ENCODE data around the gene KRT17.
"Not testable (repeated sequence)": the region's sequence is repeated elsewhere in the genome, so short reads cannot be mapped to it uniquely, and the experiment has no call there.

Gene KRT17

GRCh38 chr17:41588126-41588810 lies 36.1 kb downstream of the KRT17 start:
- DNase-seq (ENCODE audit: low read depth), result no peak
- H3K4me3 ChIP-seq (ENCODE audit: control insufficient read depth, low read depth, low read length), result no peak overlapping the region
- TF ChIP-seq CTCF (IDR thresholded peaks at IDR 0.05; ENCODE audit: control insufficient read depth, insufficient read depth, low read depth, low read length, missing control alignments), result no peak

- TF ChIP-seq CTCF (IDR thresholded peaks at IDR 0.05; ENCODE audit: control insufficient read depth, insufficient read depth, low read depth, low read length, missing control alignments), result no peak
- no peak within 1 kb of the TSS for H3K4me3 ChIP-seq (ENCODE audit: control insufficient read depth, low read depth, low read length)
- DNase-seq (ENCODE audit: low read depth), result no peak
Measured at GRCh38 chr17:41586863-41587495, 37.4 kb downstream of the KRT17 start, which contains the start of gene KRT14. TSS of gene KRT14 (minus strand) at chr17:41586895. CDS start at chr17:41586834, 61 bp downstream.

DNA sequence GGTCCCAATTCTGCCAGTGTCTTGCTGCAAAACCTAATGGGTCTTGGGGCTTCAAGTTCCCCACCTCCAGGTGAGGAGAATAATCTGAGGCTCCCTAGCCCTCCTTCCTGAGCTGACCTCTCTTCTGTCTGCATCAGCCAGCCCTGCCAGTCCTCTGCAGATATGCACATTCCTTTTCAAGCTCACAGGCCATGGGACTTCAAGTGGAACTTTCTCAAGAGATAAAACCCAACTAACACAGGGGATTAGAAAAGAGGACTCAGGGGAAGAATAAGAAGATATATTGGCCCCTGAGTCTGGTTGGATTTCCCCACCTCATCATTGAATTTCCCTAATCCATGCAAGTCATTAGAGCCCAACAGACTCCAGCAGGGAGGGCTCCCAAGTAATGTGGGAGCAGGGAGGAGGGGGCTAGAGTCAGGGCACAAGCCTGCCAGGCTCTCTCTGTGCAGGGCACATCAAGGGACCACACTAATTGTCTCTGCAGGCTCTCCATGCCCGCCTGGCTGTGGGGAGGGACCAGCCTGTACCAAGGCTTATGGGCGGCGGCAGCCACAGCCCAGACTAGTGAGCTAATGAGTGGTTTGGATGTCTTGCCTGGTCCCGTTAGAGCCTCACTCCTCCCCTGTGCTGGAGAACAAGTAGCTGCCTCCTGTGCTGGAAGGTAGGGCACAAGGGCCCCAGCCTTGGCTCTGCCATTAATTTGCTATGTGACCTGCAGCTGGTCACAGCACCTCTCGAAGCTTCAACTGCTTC lies 38.9 kb downstream of the KRT17 start:
- DNase-seq (ENCODE audit: low read depth), result no peak
- no peak overlapping the region for H3K4me3 ChIP-seq (ENCODE audit: control insufficient read depth, low read depth, low read length)
- no peak for TF ChIP-seq CTCF (IDR thresholded peaks at IDR 0.05; ENCODE audit: control insufficient read depth, insufficient read depth, low read depth, low read length, missing control alignments)

- DNase-seq (ENCODE audit: low read depth); H3K4me3 ChIP-seq (ENCODE audit: control insufficient read depth, low read depth, low read length): not testable (repeated sequence)
Measured at GRCh38 chr17:41584331-41584927, 39.9 kb downstream of the KRT17 start.

DNA sequence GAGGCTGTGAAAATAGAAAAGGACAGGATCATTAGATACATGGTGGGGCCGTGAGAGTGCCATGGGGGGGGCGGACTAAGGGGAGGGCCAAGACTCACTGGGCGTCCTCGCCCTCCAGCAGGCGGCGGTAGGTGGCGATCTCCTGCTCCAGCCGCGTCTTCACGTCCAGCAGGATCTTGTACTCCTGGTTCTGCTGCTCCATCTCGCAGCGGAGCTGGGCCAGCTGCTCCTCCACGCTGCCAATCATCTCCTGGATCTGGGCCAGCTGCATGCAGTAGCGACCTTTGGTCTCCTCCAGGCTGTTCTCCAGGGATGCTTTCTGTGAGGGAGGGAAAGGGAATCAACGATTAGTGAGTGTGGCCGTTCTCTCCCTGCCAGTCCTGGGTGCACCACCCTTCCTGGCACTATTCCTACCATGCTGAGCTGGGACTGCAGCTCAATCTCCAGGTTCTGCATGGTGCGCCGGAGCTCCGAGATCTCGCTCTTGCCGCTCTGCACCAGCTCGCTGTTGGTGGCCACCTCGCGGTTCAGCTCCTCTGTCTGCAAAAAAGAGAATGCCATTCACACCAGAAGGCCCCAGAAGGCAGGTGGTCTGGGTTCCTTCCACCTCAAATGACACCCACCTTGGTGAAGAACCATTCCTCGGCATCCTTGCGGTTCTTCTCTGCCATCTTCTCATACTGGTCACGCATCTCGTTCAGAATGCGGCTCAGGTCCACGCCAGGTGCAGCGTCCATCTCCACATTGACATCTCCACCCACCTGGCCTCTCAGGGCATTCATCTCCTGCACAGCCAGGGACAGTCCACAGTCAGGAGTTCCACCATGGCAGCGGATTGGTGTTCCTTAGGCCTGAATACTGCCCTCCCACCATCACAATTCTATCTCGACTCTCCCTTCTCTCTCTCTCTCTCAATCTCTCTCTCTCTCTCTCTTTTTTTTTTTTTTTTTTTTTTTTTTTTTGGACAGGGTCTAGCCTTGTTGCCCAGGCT lies 40.9 kb downstream of the KRT17 start:
- no peak for DNase-seq (ENCODE audit: low read depth)
- TF ChIP-seq CTCF (IDR thresholded peaks at IDR 0.05; ENCODE audit: control insufficient read depth, insufficient read depth, low read depth, low read length, missing control alignments), result no peak
- H3K4me3 ChIP-seq (ENCODE audit: control insufficient read depth, low read depth, low read length), result no peak overlapping the region

GRCh38 chr17:41582061-41582968 lies 42.1 kb downstream of the KRT17 start:
- not testable (repeated sequence) for H3K4me3 ChIP-seq (ENCODE audit: control insufficient read depth, low read depth, low read length); DNase-seq (ENCODE audit: low read depth)
